ENCODE data around the gene C1QB. TPM values are rescaled to one million over a fixed set of nuclear protein-coding genes. Genes with fewer than 3 reads are reported as not detected.
A peak's percentile ranks its signal among the peaks of the same experiment; 100 is the strongest.
"Not testable (repeated sequence)": the region's sequence is repeated elsewhere in the genome, so short reads cannot be mapped to it uniquely, and the experiment has no call there.

C1QB gene
- total and polyA plus RNA-seq, 4 donors, result 39.6 to 702 (median 431) TPM

DNA sequence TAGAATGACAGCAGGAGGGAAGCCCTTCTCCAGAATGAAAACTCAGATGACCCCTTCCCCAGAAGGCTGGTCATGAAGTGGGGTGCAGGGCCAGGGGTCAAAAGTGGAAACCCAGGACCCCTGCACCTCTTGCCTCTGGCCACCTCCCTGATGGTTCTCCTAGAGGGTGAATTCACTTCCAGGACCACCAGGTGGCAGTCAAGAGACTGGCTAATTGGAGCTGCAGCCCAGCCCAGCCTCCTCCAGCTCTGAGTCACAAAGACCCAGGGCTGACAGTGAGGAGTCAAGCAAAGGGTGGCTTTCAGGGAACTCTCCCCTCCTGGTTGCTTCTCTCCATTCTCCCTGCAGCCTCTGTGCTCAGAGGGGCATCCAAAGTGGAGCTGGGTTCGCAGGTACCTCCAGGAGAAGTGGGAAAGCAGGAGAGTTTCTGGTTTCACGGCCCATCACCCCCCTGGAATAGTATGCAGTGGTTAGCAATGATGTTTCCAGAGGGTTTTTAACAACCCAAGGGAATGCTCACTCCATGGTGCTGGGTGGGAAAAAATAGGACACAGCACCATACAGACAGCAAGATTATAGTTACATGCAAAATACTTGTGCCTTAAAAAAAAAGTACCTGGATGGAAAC lies 51.5 kb downstream of the C1QB start:
- no peaks in the 10 kb centered on the region for H3K9me3 ChIP-seq (ENCODE audit: control insufficient read depth in 4 of 4, insufficient read depth in 3 of 4, low read length in 3 of 4)

DNA sequence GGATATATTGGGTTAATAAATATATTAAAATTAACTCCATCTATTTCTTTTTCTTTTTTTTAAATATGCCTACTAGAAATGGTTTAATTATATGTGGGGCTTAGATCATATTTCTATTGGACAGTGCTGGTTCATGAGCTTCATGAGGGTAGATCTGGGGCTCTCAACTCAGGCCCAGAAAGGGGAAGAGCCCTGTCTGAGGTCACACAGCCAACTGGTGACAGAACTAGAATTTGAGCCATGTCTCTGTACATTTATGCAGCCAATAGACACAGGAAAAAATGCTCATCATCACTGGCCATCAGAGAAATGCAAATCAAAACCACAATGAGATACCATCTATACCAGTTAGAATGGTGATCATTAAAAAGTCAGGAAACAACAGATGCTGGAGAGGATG lies 52.5 kb downstream of the C1QB start:
- Histone ChIP-seq H3K4me1 (ENCODE audit: control insufficient read depth in 5 of 5, insufficient read depth in 5 of 5, low read length in 5 of 5) (peaks cover 0 to 7% (median 0%) of the 10 kb centered on the region in 5 donors), H3K9me3 (ENCODE audit: control insufficient read depth in 4 of 4, insufficient read depth in 3 of 4, low read length in 3 of 4) (no peaks in the 10 kb centered on the region), H3K36me3 (ENCODE audit: control insufficient read depth in 4 of 4, insufficient read depth in 4 of 4, low read length in 4 of 4) (no peaks in the 10 kb centered on the region), H3K27ac (ENCODE audit: low read depth in 1 of 2, low read length in 1 of 2) (no peak overlapping the region), H3K4me3 (no peak overlapping the region), H3K9ac (ENCODE audit: insufficient read depth in 1 of 2, low read length in 2 of 2) (no peak overlapping the region), H3K27me3 (ENCODE audit: control insufficient read depth in 3 of 3, insufficient read depth in 3 of 3, low read length in 2 of 3) (no peaks in the 10 kb centered on the region)
- DNase-seq, result no peak
- TF ChIP-seq, protein P1, sequence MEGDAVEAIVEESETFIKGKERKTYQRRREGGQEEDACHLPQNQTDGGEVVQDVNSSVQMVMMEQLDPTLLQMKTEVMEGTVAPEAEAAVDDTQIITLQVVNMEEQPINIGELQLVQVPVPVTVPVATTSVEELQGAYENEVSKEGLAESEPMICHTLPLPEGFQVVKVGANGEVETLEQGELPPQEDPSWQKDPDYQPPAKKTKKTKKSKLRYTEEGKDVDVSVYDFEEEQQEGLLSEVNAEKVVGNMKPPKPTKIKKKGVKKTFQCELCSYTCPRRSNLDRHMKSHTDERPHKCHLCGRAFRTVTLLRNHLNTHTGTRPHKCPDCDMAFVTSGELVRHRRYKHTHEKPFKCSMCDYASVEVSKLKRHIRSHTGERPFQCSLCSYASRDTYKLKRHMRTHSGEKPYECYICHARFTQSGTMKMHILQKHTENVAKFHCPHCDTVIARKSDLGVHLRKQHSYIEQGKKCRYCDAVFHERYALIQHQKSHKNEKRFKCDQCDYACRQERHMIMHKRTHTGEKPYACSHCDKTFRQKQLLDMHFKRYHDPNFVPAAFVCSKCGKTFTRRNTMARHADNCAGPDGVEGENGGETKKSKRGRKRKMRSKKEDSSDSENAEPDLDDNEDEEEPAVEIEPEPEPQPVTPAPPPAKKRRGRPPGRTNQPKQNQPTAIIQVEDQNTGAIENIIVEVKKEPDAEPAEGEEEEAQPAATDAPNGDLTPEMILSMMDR (IDR thresholded peaks at IDR 0.05; ENCODE audit: control extremely low read depth, extremely low read depth), result no peak
- no peak for ATAC-seq (ENCODE audit: insufficient read depth, low FRiP score)

More for the DNA sequence above, 51.5 kb downstream of the C1QB start:
- Histone ChIP-seq H3K27ac (ENCODE audit: low read depth in 1 of 2, low read length in 1 of 2) (no peak overlapping the region), H3K4me1 (ENCODE audit: control insufficient read depth in 5 of 5, insufficient read depth in 5 of 5, low read length in 5 of 5) (peaks cover 0 to 2% (median 0%) of the 10 kb centered on the region in 5 donors), H3K4me3 (no peak overlapping the region), H3K36me3 (ENCODE audit: control insufficient read depth in 4 of 4, insufficient read depth in 4 of 4, low read length in 4 of 4) (no peaks in the 10 kb centered on the region), H3K9ac (ENCODE audit: insufficient read depth in 1 of 2, low read length in 2 of 2) (no peak overlapping the region), H3K27me3 (ENCODE audit: control insufficient read depth in 3 of 3, insufficient read depth in 3 of 3, low read length in 2 of 3) (no peaks in the 10 kb centered on the region)
- 70 to 74% methylated on average over 2 of the region's 2 CpGs for WGBS, 2 donors
- DNase-seq (peak; percentile 83 to 87 (median 84)), ATAC-seq (ENCODE audit: insufficient read depth, low FRiP score) (peak; percentile 79)
- TF ChIP-seq, protein P1 (IDR thresholded peaks at IDR 0.05; ENCODE audit: control extremely low read depth, extremely low read depth), result peak; percentile 69

GRCh38 chr1:22706100-22706499 lies 53.1 kb downstream of the C1QB start:
- H3K9me3 ChIP-seq (ENCODE audit: control insufficient read depth in 4 of 4, insufficient read depth in 3 of 4, low read length in 3 of 4); H3K9ac ChIP-seq (ENCODE audit: insufficient read depth in 1 of 2, low read length in 2 of 2); DNase-seq; H3K36me3 ChIP-seq (ENCODE audit: control insufficient read depth in 4 of 4, insufficient read depth in 4 of 4, low read length in 4 of 4); H3K27ac ChIP-seq (ENCODE audit: low read depth in 1 of 2, low read length in 1 of 2); H3K27me3 ChIP-seq (ENCODE audit: control insufficient read depth in 3 of 3, insufficient read depth in 3 of 3, low read length in 2 of 3); H3K4me1 ChIP-seq (ENCODE audit: control insufficient read depth in 5 of 5, insufficient read depth in 5 of 5, low read length in 5 of 5); H3K4me3 ChIP-seq; ATAC-seq (ENCODE audit: insufficient read depth, low FRiP score): not testable (repeated sequence)
- WGBS, 2 donors, result 87 to 89% methylated on average over 4 of the region's 4 CpGs

DNA sequence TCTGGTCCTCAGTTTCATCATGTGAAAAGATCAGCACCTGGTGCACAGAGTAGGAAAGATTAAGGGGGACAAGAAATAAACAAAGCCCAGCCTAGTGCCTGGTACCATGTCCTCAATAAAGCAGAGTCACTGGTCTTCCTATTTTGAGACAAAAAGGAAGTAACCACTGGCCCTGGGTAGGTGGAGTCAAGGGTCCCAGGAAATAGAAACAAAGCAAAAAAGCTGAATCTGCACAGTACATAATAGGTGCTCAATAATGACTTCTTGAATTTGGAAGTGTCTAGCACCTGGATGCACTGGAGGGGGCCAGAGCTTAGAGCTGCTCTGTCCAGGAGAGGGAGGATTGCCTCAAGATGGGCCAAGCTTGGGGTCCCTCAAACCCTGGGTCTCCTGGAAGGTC lies 55.7 kb downstream of the C1QB start:
- Histone ChIP-seq H3K27me3 (ENCODE audit: control insufficient read depth in 3 of 3, insufficient read depth in 3 of 3, low read length in 2 of 3) (no peaks in the 10 kb centered on the region), H3K36me3 (ENCODE audit: control insufficient read depth in 4 of 4, insufficient read depth in 4 of 4, low read length in 4 of 4) (no peaks in the 10 kb centered on the region), H3K9ac (ENCODE audit: insufficient read depth in 1 of 2, low read length in 2 of 2) (no peak overlapping the region), H3K9me3 (ENCODE audit: control insufficient read depth in 4 of 4, insufficient read depth in 3 of 4, low read length in 3 of 4) (no peaks in the 10 kb centered on the region), H3K4me3 (no peak overlapping the region), H3K4me1 (ENCODE audit: control insufficient read depth in 5 of 5, insufficient read depth in 5 of 5, low read length in 5 of 5) (peaks cover 0 to 24% (median 5%) of the 10 kb centered on the region in 5 donors), H3K27ac (ENCODE audit: low read depth in 1 of 2, low read length in 1 of 2) (no peak overlapping the region)
- ATAC-seq (ENCODE audit: insufficient read depth, low FRiP score), result no peak
- TF ChIP-seq, protein P1 (IDR thresholded peaks at IDR 0.05; ENCODE audit: control extremely low read depth, extremely low read depth), result no peak
- no peak for DNase-seq

Data from lung (tissue), 12 donors.